Neuronal stem cell (in vitro differentiated cells): ENCODE results near the gene CDKN1B.

ENCODE experiments used
- DNase-seq: peaks from one replicate; pipeline ENCODE4 v3.0.0-alpha.2; 2013; ENCODE audit warnings: low spot score
- H2AFZ ChIP-seq: one replicate; pipeline ENCODE4 v1.6.1; 2013; ENCODE audit warnings: mild to moderate bottlenecking, low read length, inconsistent platforms
- H2AK5ac ChIP-seq: 2 replicates; pipeline ENCODE4 v1.6.1; 2013; ENCODE audit warnings: low read depth, mild to moderate bottlenecking, inconsistent platforms, low read length, moderate library complexity, mixed read lengths
- H2BK120ac ChIP-seq: 2 replicates; pipeline ENCODE4 v1.6.1; 2013; ENCODE audit warnings: low read depth, mild to moderate bottlenecking, inconsistent platforms, low read length, moderate library complexity, mixed read lengths
- H2BK12ac ChIP-seq: one replicate; pipeline ENCODE4 v1.6.1; 2013; ENCODE audit warnings: low read length, inconsistent platforms
- H2BK15ac ChIP-seq: 2 replicates; pipeline ENCODE4 v1.6.1; 2013; ENCODE audit warnings: mild to moderate bottlenecking, low read length, inconsistent platforms, mixed read lengths
- H2BK5ac ChIP-seq: one replicate; pipeline ENCODE4 v1.6.1; 2013; ENCODE audit warnings: inconsistent platforms, mild to moderate bottlenecking, low read length, moderate library complexity
- H3K14ac ChIP-seq: one replicate; pipeline ENCODE4 v1.6.1; 2013; ENCODE audit warnings: low read length, inconsistent platforms
- H3K18ac ChIP-seq: 2 replicates; pipeline ENCODE4 v1.6.1; 2013; ENCODE audit warnings: low read length, inconsistent platforms
- H3K23ac ChIP-seq: 2 replicates; pipeline ENCODE4 v1.6.1; 2013; ENCODE audit warnings: low read depth, mild to moderate bottlenecking, mixed read lengths, low read length, inconsistent platforms; ENCODE audit not compliant: poor library complexity
- H3K27ac ChIP-seq: replicated peaks from 3 replicates; pipeline ENCODE4 v1.5.1; 2013; ENCODE audit warnings: low read length, inconsistent platforms
- H3K27me3 ChIP-seq, 3 experiments: 2 replicates each; pipeline ENCODE4 v1.6.1; 2013; ENCODE audit warnings: low read length in 3 of 3, mild to moderate bottlenecking in 2 of 3, inconsistent platforms in 1 of 3, low read depth in 1 of 3, mixed read lengths in 1 of 3, moderate library complexity in 1 of 3; ENCODE audit not compliant: control insufficient read depth in 3 of 3, insufficient read depth in 3 of 3
- H3K36me3 ChIP-seq, 2 donors: replicated peaks in 1 of 2; 2 replicates each; pipeline ENCODE4 v1.6.1; 2013; ENCODE audit warnings: low read length in 2 of 2; ENCODE audit not compliant: control insufficient read depth in 2 of 2, insufficient read depth in 2 of 2
- H3K4ac ChIP-seq: 2 replicates; pipeline ENCODE4 v1.6.1; 2013; ENCODE audit warnings: inconsistent platforms, mild to moderate bottlenecking, low read length, moderate library complexity
- H3K4me1 ChIP-seq, 2 donors: 1 replicate in 1 of 2; 2 replicates in 1 of 2; pipeline ENCODE4 v1.6.1; 2013; ENCODE audit warnings: low read length in 2 of 2, low read depth in 1 of 2; ENCODE audit not compliant: control insufficient read depth in 2 of 2, insufficient read depth in 1 of 2
- H3K4me2 ChIP-seq: one replicate; pipeline ENCODE4 v1.6.1; 2013; ENCODE audit warnings: mild to moderate bottlenecking, low read length, inconsistent platforms; ENCODE audit not compliant: insufficient read depth, poor library complexity, severe bottlenecking
- H3K4me3 ChIP-seq, 2 donors: 2 replicates each; pipeline ENCODE4 v1.5.1; 2013; ENCODE audit warnings: low read length in 2 of 2, mild to moderate bottlenecking in 2 of 2, inconsistent platforms in 1 of 2, moderate library complexity in 1 of 2
- H3K79me1 ChIP-seq: one replicate; pipeline ENCODE4 v1.6.1; 2013; ENCODE audit warnings: low read depth, mild to moderate bottlenecking, inconsistent platforms, low read length, moderate library complexity
- H3K9ac ChIP-seq: one replicate; pipeline ENCODE4 v1.6.1; 2013; ENCODE audit warnings: mild to moderate bottlenecking, low read depth, low read length, inconsistent platforms; ENCODE audit not compliant: poor library complexity
- H3K9me3 ChIP-seq, 2 donors: replicated peaks in 1 of 2; 2 replicates each; pipeline versions ENCODE3 to v1.6.1; 2013; ENCODE audit warnings: low read length in 2 of 2, mild to moderate bottlenecking in 2 of 2, inconsistent platforms in 1 of 2, low read depth in 1 of 2, mixed read lengths in 1 of 2, moderate library complexity in 1 of 2; ENCODE audit not compliant: control insufficient read depth in 2 of 2, insufficient read depth in 1 of 2
- H4K8ac ChIP-seq: one replicate; pipeline ENCODE4 v1.6.1; 2013; ENCODE audit warnings: low read depth, mild to moderate bottlenecking, inconsistent platforms, low read length, moderate library complexity
- H4K91ac ChIP-seq: one replicate; pipeline ENCODE4 v1.6.1; 2013; ENCODE audit warnings: low read length, low read depth, mild to moderate bottlenecking, inconsistent platforms; ENCODE audit not compliant: poor library complexity
- WGBS, 2 donors: extraction: QIAGEN DNeasy Blood & Tissue Kit; methylation state at CpG; one replicate each; pipeline ENCODE4 v1.1.7; 2013; ENCODE audit warnings: missing lambda C conversion rate in 2 of 2, mixed read lengths in 1 of 2; ENCODE audit not compliant: insufficient read length in 2 of 2, insufficient replicate concordance in 1 of 2; ENCODE audit errors: extremely low coverage in 2 of 2; 5-methylcytosine and 5-hydroxymethylcytosine counted together

Gene CDKN1B

GRCh38 chr12:12693111-12693671 lies 24.0 kb upstream of the CDKN1B start:
- Histone ChIP-seq H3K23ac (no peak overlapping the region), H3K4ac (no peak overlapping the region), H3K4me1 (no peaks in the 10 kb centered on the region), H3K27ac (no peak overlapping the region), H2BK5ac (no peak overlapping the region), H3K36me3 (no peaks in the 10 kb centered on the region), H4K8ac (no peak overlapping the region), H3K14ac (no peak overlapping the region), H2BK120ac (no peak overlapping the region), H3K18ac (no peak overlapping the region), H2AK5ac (no peak overlapping the region), H3K27me3 (no peaks in the 10 kb centered on the region), H3K9me3 (no peaks in the 10 kb centered on the region), H2BK12ac (no peak overlapping the region), H3K4me3 (no peak overlapping the region), H2AFZ (no peak overlapping the region), H4K91ac (no peak overlapping the region), H2BK15ac (no peak overlapping the region), H3K4me2 (no peak overlapping the region), H3K9ac (no peak overlapping the region), H3K79me1 (no peaks in the 10 kb centered on the region)
- WGBS, 2 donors, result no CpG with 5 or more reads among the region's 3 CpGs
- no peak for DNase-seq

GRCh38 chr12:12696562-12697383 lies 20.4 kb upstream of the CDKN1B start:
- Histone ChIP-seq H3K14ac (no peak overlapping the region), H2BK15ac (no peak overlapping the region), H3K18ac (no peak overlapping the region), H2BK120ac (no peak overlapping the region), H2BK5ac (no peak overlapping the region), H3K4ac (no peak overlapping the region), H4K8ac (no peak overlapping the region), H3K23ac (no peak overlapping the region), H3K4me1 (peaks cover 0 to 2% of the 10 kb centered on the region in 2 donors), H3K79me1 (no peaks in the 10 kb centered on the region), H3K9me3 (no peaks in the 10 kb centered on the region), H4K91ac (no peak overlapping the region), H3K9ac (no peak overlapping the region), H2AK5ac (no peak overlapping the region), H2BK12ac (no peak overlapping the region), H2AFZ (peak overlapping the region; percentile 81), H3K36me3 (no peaks in the 10 kb centered on the region), H3K27me3 (no peaks in the 10 kb centered on the region), H3K27ac (peak overlapping the region; percentile 75), H3K4me2 (peak overlapping the region; percentile 66), H3K4me3 (peak overlapping the region; percentile 60 to 79)
- WGBS, 2 donors, result no CpG with 5 or more reads among the region's 29 CpGs
- peak; percentile 77 for DNase-seq

- Histone ChIP-seq H3K18ac (no peak overlapping the region), H2BK120ac (no peak overlapping the region), H2BK12ac (no peak overlapping the region), H3K27ac (no peak overlapping the region), H3K4me2 (no peak overlapping the region), H3K79me1 (no peaks in the 10 kb centered on the region), H2BK15ac (no peak overlapping the region), H4K91ac (no peak overlapping the region), H3K4me3 (no peak overlapping the region), H3K4ac (no peak overlapping the region), H2AFZ (no peak overlapping the region), H2AK5ac (no peak overlapping the region), H3K4me1 (peaks cover 0 to 4% of the 10 kb centered on the region in 2 donors), H3K14ac (no peak overlapping the region), H3K23ac (no peak overlapping the region), H3K9me3 (no peaks in the 10 kb centered on the region), H2BK5ac (no peak overlapping the region), H4K8ac (no peak overlapping the region), H3K9ac (no peak overlapping the region), H3K36me3 (no peaks in the 10 kb centered on the region), H3K27me3 (no peaks in the 10 kb centered on the region)
- WGBS, 2 donors, result no CpG with 5 or more reads among the region's 1 CpG
- no peak for DNase-seq
These were observed 17.8 kb upstream of the CDKN1B start for GRCh38 chr12:12699345-12699744.

- H2AFZ ChIP-seq, result no peak overlapping the region
- H2BK12ac ChIP-seq, result no peak overlapping the region
- no peak overlapping the region for H2BK15ac ChIP-seq
- no peak overlapping the region for H3K14ac ChIP-seq
- H4K8ac ChIP-seq, result no peak overlapping the region
- H3K27me3 ChIP-seq, result no peaks in the 10 kb centered on the region
- no peak overlapping the region for H3K27ac ChIP-seq
- no peaks in the 10 kb centered on the region for H3K9me3 ChIP-seq
- H3K18ac ChIP-seq, result no peak overlapping the region
- H3K9ac ChIP-seq, result no peak overlapping the region
- no peak overlapping the region for H4K91ac ChIP-seq
- H3K4me1 ChIP-seq, result peaks cover 0 to 4% of the 10 kb centered on the region in 2 donors
- no peaks in the 10 kb centered on the region for H3K79me1 ChIP-seq
- no peak overlapping the region for H3K4ac ChIP-seq
- DNase-seq, result no peak
- no peaks in the 10 kb centered on the region for H3K36me3 ChIP-seq
- no peak overlapping the region for H3K4me3 ChIP-seq
- no peak overlapping the region for H2BK5ac ChIP-seq
- H3K23ac ChIP-seq, result no peak overlapping the region
- H2AK5ac ChIP-seq, result no peak overlapping the region
- no peak overlapping the region for H3K4me2 ChIP-seq
- H2BK120ac ChIP-seq, result no peak overlapping the region
These were observed 16.9 kb upstream of the CDKN1B start for GRCh38 chr12:12700254-12700653.
